H1 (cell line): ENCODE data around the gene CIDEA. TPM values are rescaled to one million over a fixed set of nuclear protein-coding genes. Genes with fewer than 3 reads are reported as not detected.

ENCODE experiments used
- CTCF ChIA-PET: fragments of 300-600 bp; sonication (Branson Sonifier 250); formaldehyde crosslinking; loops from one replicate; lab custom pipeline; 2021; ENCODE audit not compliant: partially characterized antibody; lab: Charles Lee
- POLR2A ChIA-PET: fragments of 300-600 bp; sonication (Branson Sonifier 250); formaldehyde crosslinking; loops from one replicate; lab custom pipeline; 2021; ENCODE audit warnings: inconsistent platforms; ENCODE audit not compliant: partially characterized antibody; lab: Charles Lee
- DNase-seq, 2 experiments: peaks; one replicate each; pipeline versions ENCODE4 v3.0.0 to v3.0.0-alpha.2; 2010 to 2022; ENCODE audit warnings: low spot score in 2 of 2, low read depth in 1 of 2, mixed read lengths in 1 of 2
- FAIRE-seq: peaks from 2 replicates; lab custom pipeline; 2011; peaks lifted over from hg19 to GRCh38; lab: Jason Lieb, UNC
- H2AFZ ChIP-seq: 2 replicates; pipeline ENCODE4 v1.8.1; 2012; ENCODE audit warnings: low read length, inconsistent platforms
- H2AK5ac ChIP-seq: 2 replicates; pipeline ENCODE4 v1.6.1; 2013; ENCODE audit warnings: low read depth, low read length
- H2BK120ac ChIP-seq: replicated peaks from 2 replicates; pipeline ENCODE3; 2013; ENCODE audit warnings: low read depth, low read length, inconsistent platforms
- H2BK12ac ChIP-seq: 2 replicates; pipeline ENCODE4 v1.6.1; 2013; ENCODE audit warnings: low read depth, low read length
- H2BK15ac ChIP-seq: 2 replicates; pipeline ENCODE4 v1.6.1; 2013; ENCODE audit warnings: low read length
- H2BK20ac ChIP-seq: 2 replicates; pipeline ENCODE4 v1.6.1; 2013; ENCODE audit warnings: low read length
- H2BK5ac ChIP-seq: 2 replicates; pipeline ENCODE4 v1.6.1; 2013; ENCODE audit warnings: low read depth, low read length
- H3K14ac ChIP-seq: 2 replicates; pipeline ENCODE4 v1.6.1; 2013; ENCODE audit warnings: inconsistent platforms; ENCODE audit not compliant: insufficient read length
- H3K18ac ChIP-seq: 2 replicates; pipeline ENCODE4 v1.6.1; 2013; ENCODE audit warnings: low read length; ENCODE audit errors: extremely low read depth
- H3K23ac ChIP-seq: 2 replicates; pipeline ENCODE4 v1.6.1; 2013; ENCODE audit warnings: inconsistent platforms; ENCODE audit not compliant: insufficient read length
- H3K23me2 ChIP-seq: 2 replicates; pipeline ENCODE4 v1.6.1; 2013; ENCODE audit warnings: low read depth, low read length
- H3K27ac ChIP-seq: 2 replicates; pipeline ENCODE4 v1.6.1; 2011; ENCODE audit warnings: low read depth, low read length, inconsistent platforms
- H3K27me3 ChIP-seq, 4 experiments: replicated peaks in 1 of 4; 1 replicate in 1 of 4; 2 replicates in 3 of 4; pipeline versions ENCODE4 v1.6.1 to v1.8.1; 2011 to 2013; ENCODE audit warnings: low read length in 3 of 4, mild to moderate bottlenecking in 3 of 4, inconsistent platforms in 2 of 4, mixed read lengths in 2 of 4, moderate library complexity in 1 of 4; ENCODE audit not compliant: control insufficient read depth in 3 of 4, insufficient read depth in 3 of 4; ENCODE audit errors: extremely low read depth in 1 of 4
- H3K36me3 ChIP-seq, 4 experiments: 2 replicates each; pipeline versions ENCODE4 v1.6.1 to v1.8.1; 2011 to 2013; ENCODE audit warnings: mild to moderate bottlenecking in 4 of 4, low read length in 3 of 4, moderate library complexity in 2 of 4, control low read depth in 1 of 4, inconsistent platforms in 1 of 4; ENCODE audit not compliant: insufficient read depth in 4 of 4, control insufficient read depth in 2 of 4
- H3K4ac ChIP-seq: replicated peaks from 2 replicates; pipeline ENCODE3; 2013; ENCODE audit warnings: low read length, low read depth, mixed read lengths, inconsistent platforms; ENCODE audit not compliant: insufficient read length
- H3K4me1 ChIP-seq, 4 experiments: replicated peaks in 1 of 4; 1 replicate in 1 of 4; 2 replicates in 3 of 4; pipeline versions ENCODE4 v1.6.1 to v1.8.1; 2011 to 2013; ENCODE audit warnings: low read length in 3 of 4, inconsistent platforms in 2 of 4, mixed read lengths in 1 of 4; ENCODE audit not compliant: insufficient read depth in 4 of 4, control insufficient read depth in 3 of 4
- H3K4me2 ChIP-seq, 2 experiments: 2 replicates each; pipeline versions ENCODE4 v1.6.1 to v1.8.1; 2011 to 2013; ENCODE audit warnings: low read depth in 2 of 2, low read length in 2 of 2, control low read depth in 1 of 2, inconsistent platforms in 1 of 2, mild to moderate bottlenecking in 1 of 2; ENCODE audit not compliant: insufficient read depth in 1 of 2
- H3K4me3 ChIP-seq, 4 experiments: fragments of 200-600, 300-600 bp in 1 of 4; sonication (generic), shearing (Covaris generic), sonication (Bioruptor Twin) in 1 of 4; 2 replicates each; pipeline versions ENCODE4 v1.5.1 to v1.8.1; 2011 to 2016; ENCODE audit warnings: low read length in 4 of 4, low read depth in 3 of 4, control low read depth in 2 of 4, inconsistent platforms in 2 of 4, mild to moderate bottlenecking in 2 of 4, mixed read lengths in 1 of 4, moderate library complexity in 1 of 4; ENCODE audit not compliant: insufficient read depth in 2 of 4; ENCODE audit errors: extremely low read depth in 1 of 4
- H3K56ac ChIP-seq: replicated peaks from 2 replicates; pipeline ENCODE3; 2013; ENCODE audit warnings: low read depth, mild to moderate bottlenecking, mixed read lengths, low read length, inconsistent platforms; ENCODE audit not compliant: insufficient read length
- H3K79me1 ChIP-seq: 2 replicates; pipeline ENCODE4 v1.6.1; 2013; ENCODE audit warnings: low read depth, low read length, control low read depth
- H3K79me2 ChIP-seq, 2 experiments: 2 replicates each; pipeline versions ENCODE4 v1.6.1 to v1.8.1; 2012 to 2013; ENCODE audit warnings: low read length in 2 of 2, mild to moderate bottlenecking in 2 of 2, inconsistent platforms in 1 of 2; ENCODE audit not compliant: insufficient read depth in 2 of 2, control insufficient read depth in 1 of 2
- H3K9ac ChIP-seq, 4 experiments: replicated peaks in 1 of 4; 1 replicate in 1 of 4; 2 replicates in 3 of 4; pipeline versions ENCODE4 v1.6.1 to v1.8.1; 2011 to 2013; ENCODE audit warnings: low read depth in 3 of 4, low read length in 3 of 4, control low read depth in 2 of 4, mild to moderate bottlenecking in 2 of 4, moderate library complexity in 2 of 4, inconsistent platforms in 1 of 4; ENCODE audit errors: extremely low read depth in 1 of 4
- H3K9me3 ChIP-seq, 2 experiments: 2 replicates each; pipeline versions ENCODE4 v1.6.1 to v1.8.1; 2012 to 2013; ENCODE audit warnings: mild to moderate bottlenecking in 2 of 2, moderate library complexity in 2 of 2, control low read depth in 1 of 2, inconsistent platforms in 1 of 2, low read depth in 1 of 2, low read length in 1 of 2, mixed read lengths in 1 of 2; ENCODE audit not compliant: insufficient read depth in 2 of 2
- H4K20me1 ChIP-seq, 2 experiments: replicated peaks in 1 of 2; 2 replicates each; pipeline versions ENCODE3 to v1.8.1; 2011 to 2013; ENCODE audit warnings: inconsistent platforms in 2 of 2, low read length in 2 of 2, mild to moderate bottlenecking in 1 of 2; ENCODE audit not compliant: insufficient read depth in 2 of 2, control insufficient read depth in 1 of 2
- H4K5ac ChIP-seq: 2 replicates; pipeline ENCODE4 v1.6.1; 2013; ENCODE audit warnings: low read length, low read depth, mixed read lengths, inconsistent platforms; ENCODE audit not compliant: insufficient read length
- H4K8ac ChIP-seq: 2 replicates; pipeline ENCODE4 v1.8.0; 2013; ENCODE audit warnings: mild to moderate bottlenecking, moderate library complexity, low read length, inconsistent platforms; ENCODE audit not compliant: insufficient read depth; ENCODE audit errors: extremely low read depth
- H4K91ac ChIP-seq: replicated peaks from 2 replicates; pipeline ENCODE3; 2013; ENCODE audit warnings: low read length, mixed read lengths, inconsistent platforms; ENCODE audit not compliant: insufficient read length
- HDAC2 ChIP-seq, 2 experiments: fragments of 300-600 bp in 1 of 2; sonication (generic) in 1 of 2; IDR thresholded peaks; 2 replicates each; pipeline ENCODE4 v1.6.1; 2011 to 2012; ENCODE audit warnings: low read depth in 2 of 2, low read length in 2 of 2, mild to moderate bottlenecking in 2 of 2, moderate library complexity in 2 of 2, borderline replicate concordance in 1 of 2, inconsistent platforms in 1 of 2
- POLR2AphosphoS5 ChIP-seq: IDR thresholded peaks from 2 replicates; pipeline ENCODE4 v1.6.1; 2011; ENCODE audit warnings: low read depth, low read length
- TAF7 ChIP-seq: optimal IDR thresholded peaks from 2 replicates; pipeline ENCODE3; 2011; ENCODE audit warnings: low read depth, mild to moderate bottlenecking, inconsistent platforms, low read length, moderate library complexity, borderline replicate concordance
- YY1 ChIP-seq: IDR thresholded peaks from 2 replicates; pipeline ENCODE4 v1.6.1; 2011; ENCODE audit warnings: low read depth, mild to moderate bottlenecking, low read length
- WGBS, 2 experiments: shearing (Covaris generic) in 1 of 2; methylation state at CpG; one replicate each; pipeline versions ENCODE4 v1.1.6 to v1.1.7; 2013 to 2015; ENCODE audit warnings: low lambda C conversion rate in 2 of 2, mixed read lengths in 2 of 2, inconsistent platforms in 1 of 2, low coverage in 1 of 2, missing lambda C conversion rate in 1 of 2; ENCODE audit not compliant: insufficient replicate concordance in 2 of 2, insufficient coverage in 1 of 2, insufficient read length in 1 of 2; ENCODE audit errors: extremely low coverage in 1 of 2, missing lambda C conversion rate in 1 of 2; 5-methylcytosine and 5-hydroxymethylcytosine counted together
- polyA plus RNA-seq, 7 experiments: library from polyadenylated mRNA; depleted of rRNA in 3 of 7; stranded (reverse) in 5 of 7; unstranded in 2 of 7; fragments of >200 nt in 5 of 7; fragments of 200-250 nt in 2 of 7; gene quantifications; 1 replicate in 5 of 7; 2 replicates in 1 of 7; 4 replicates in 1 of 7; pipeline versions ENCODE4 v1.2.1 to v1.2.3, GENCODE V29; 2011 to 2013; ENCODE audit warnings: missing spikeins in 2 of 7, mixed read lengths in 2 of 7
- total RNA-seq: library from RNA; stranded (reverse); fragmentation: NEBNext Ultra II Directional; extraction: Animal tissue kit (Norgen Biotek cat#: 25700); gene quantifications from 2 replicates; pipeline ENCODE4 v1.2.1, GENCODE V29; 2021
- TF ChIP-seq, protein P1 (sequence below): IDR thresholded peaks from 2 replicates; pipeline ENCODE4 v1.6.1; 2012; ENCODE audit warnings: low read length, inconsistent platforms

CIDEA gene
- total and polyA plus RNA-seq, 2 of the 8 experiments (the other 6 are each of a cell fraction or from before 2014, with no cell fraction given) = not detected

DNA sequence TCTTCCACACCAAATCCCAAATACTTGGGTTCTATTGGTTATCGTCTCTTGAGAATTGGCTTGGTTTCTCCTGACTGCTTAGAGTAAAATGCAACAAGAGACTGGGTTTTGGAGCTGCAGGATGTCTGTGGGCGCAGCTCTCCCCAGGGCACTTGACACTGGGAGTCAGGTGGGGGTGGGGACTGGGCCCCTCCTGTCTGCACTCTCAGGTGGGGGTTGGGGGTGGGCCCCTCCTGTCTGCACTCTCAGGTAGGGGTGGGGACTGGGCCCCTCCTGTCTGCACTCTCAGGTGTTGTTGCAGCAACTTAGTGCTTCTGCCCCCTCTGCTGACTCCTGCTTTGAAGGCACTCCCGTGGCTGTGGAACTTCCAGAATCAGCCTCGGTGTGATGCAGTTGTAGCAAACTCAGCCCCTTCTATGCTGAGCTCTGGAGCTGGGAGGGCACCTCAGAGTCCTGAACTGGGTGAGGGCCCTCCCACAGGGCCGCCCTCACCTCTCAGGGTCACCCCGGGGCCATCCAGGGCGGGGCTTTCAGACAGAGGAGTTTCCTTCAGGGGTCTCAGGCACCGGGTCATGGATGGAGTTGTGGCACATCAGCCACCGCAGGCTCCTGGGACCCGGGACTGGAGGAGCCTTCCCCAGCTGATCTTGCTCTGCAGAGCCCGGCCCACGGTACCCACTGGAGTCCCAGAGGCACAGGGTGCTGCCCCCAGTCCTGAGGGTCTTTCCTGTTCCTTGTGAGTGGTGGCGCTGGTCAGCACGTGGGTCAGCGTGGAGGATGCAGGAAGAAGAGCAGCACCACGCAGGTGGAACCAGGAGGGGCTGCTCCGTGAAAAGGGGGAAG is 22.9 kb upstream of the CIDEA start:
- Histone ChIP-seq H3K79me2 (no peaks in the 10 kb centered on the region), H3K79me1 (no peaks in the 10 kb centered on the region), H3K23ac (no peak overlapping the region), H4K8ac (peak overlapping the region; percentile 85; the same call in 1 of the 2 replicates), H2BK12ac (no peak overlapping the region), H3K4me1 (no peaks in the 10 kb centered on the region), H3K4me2 (no peak overlapping the region), H2BK120ac (no peak overlapping the region), H3K23me2 (no peaks in the 10 kb centered on the region), H3K9me3 (no peaks in the 10 kb centered on the region), H4K5ac (no peak overlapping the region), H2BK5ac (no peak overlapping the region), H2AK5ac (no peak overlapping the region), H3K4ac (no peak overlapping the region), H3K4me3 (no peak overlapping the region), H3K27me3 (no peaks in the 10 kb centered on the region), H4K91ac (no peak overlapping the region), H3K56ac (no peak overlapping the region), H3K27ac (no peak overlapping the region), H3K14ac (no peak overlapping the region), H3K18ac (no peak overlapping the region), H2AFZ (no peak overlapping the region), H4K20me1 (no peaks in the 10 kb centered on the region), H2BK20ac (no peak overlapping the region), H2BK15ac (no peak overlapping the region), H3K36me3 (no peaks in the 10 kb centered on the region), H3K9ac (no peak overlapping the region)
- FAIRE-seq (no peak), DNase-seq (no peak)
- CTCF ChIA-PET = interaction anchor here (1.3 to 2.0 kb wide), 5 partner anchors 15 to 140 kb away, joined by 3 to 8 read pairs (median 5); no protein-coding TSS in a partner anchor
- POLR2A ChIA-PET = no interaction called here
- 78% methylated on average over 17 of the region's 17 CpGs; no CpG with 5 or more reads in 1 of the 2 experiments for WGBS, 2 experiments
- TF ChIP-seq, protein P1, sequence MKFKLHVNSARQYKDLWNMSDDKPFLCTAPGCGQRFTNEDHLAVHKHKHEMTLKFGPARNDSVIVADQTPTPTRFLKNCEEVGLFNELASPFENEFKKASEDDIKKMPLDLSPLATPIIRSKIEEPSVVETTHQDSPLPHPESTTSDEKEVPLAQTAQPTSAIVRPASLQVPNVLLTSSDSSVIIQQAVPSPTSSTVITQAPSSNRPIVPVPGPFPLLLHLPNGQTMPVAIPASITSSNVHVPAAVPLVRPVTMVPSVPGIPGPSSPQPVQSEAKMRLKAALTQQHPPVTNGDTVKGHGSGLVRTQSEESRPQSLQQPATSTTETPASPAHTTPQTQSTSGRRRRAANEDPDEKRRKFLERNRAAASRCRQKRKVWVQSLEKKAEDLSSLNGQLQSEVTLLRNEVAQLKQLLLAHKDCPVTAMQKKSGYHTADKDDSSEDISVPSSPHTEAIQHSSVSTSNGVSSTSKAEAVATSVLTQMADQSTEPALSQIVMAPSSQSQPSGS = no peak
- no peak for TF ChIP-seq TAF7
- no peak for TF ChIP-seq HDAC2 (IDR thresholded peaks at IDR 0.05; ENCODE audit: borderline replicate concordance in 1 of 2, low read depth in 2 of 2, low read length in 2 of 2)
- no peak for TF ChIP-seq YY1
- no peak for TF ChIP-seq POLR2AphosphoS5
